ENCODE data around the gene CCNB3.

Gene CCNB3

GRCh38 chrX:50375481-50376267, 171.1 kb downstream of the CCNB3 start:
- DNase-seq, result no peak

GRCh38 chrX:50381729-50382415, 177.3 kb downstream of the CCNB3 start:
- DNase-seq, result no peak

GRCh38 chrX:50386520-50386919, 182.0 kb downstream of the CCNB3 start:
- no peak for DNase-seq

GRCh38 chrX:50393902-50394301, 189.3 kb downstream of the CCNB3 start:
- no peak for DNase-seq
